ENCODE measurements around the gene ARL15.

ARL15 gene

GRCh38 chr5:54313311-54314270, 3.2 kb upstream of the ARL15 start:
- DNase-seq (ENCODE audit: low spot score): no peak

- DNase-seq (ENCODE audit: low spot score): no peak
Measured at GRCh38 chr5:54312499-54312898, 2.1 kb upstream of the ARL15 start.

GRCh38 chr5:54311176-54311677, 854 bp upstream of the ARL15 start:
- DNase-seq (ENCODE audit: low spot score): peak; percentile 20

- DNase-seq (ENCODE audit: low spot score): peak; percentile 47
Measured at GRCh38 chr5:54309691-54310432, 511 bp downstream of the ARL15 start.

- DNase-seq (ENCODE audit: low spot score): peak; percentile 27
Measured at GRCh38 chr5:54309276-54309675, 1.1 kb downstream of the ARL15 start.

GRCh38 chr5:54307583-54307982, 2.8 kb downstream of the ARL15 start:
- no peak for DNase-seq (ENCODE audit: low spot score)

GRCh38 chr5:54306893-54307292, 3.5 kb downstream of the ARL15 start:
- DNase-seq (ENCODE audit: low spot score): no peak

- DNase-seq (ENCODE audit: low spot score): no peak
Measured at GRCh38 chr5:54305737-54306136, 4.6 kb downstream of the ARL15 start.

- DNase-seq (ENCODE audit: low spot score): no peak
Measured at GRCh38 chr5:54304040-54304439, 6.3 kb downstream of the ARL15 start.

- no peak for DNase-seq (ENCODE audit: low spot score)
Measured at GRCh38 chr5:54302267-54302687, 8.1 kb downstream of the ARL15 start.

- DNase-seq (ENCODE audit: low spot score): no peak
Measured at GRCh38 chr5:54301849-54302248, 8.5 kb downstream of the ARL15 start.

- no peak for DNase-seq (ENCODE audit: low spot score)
Measured at GRCh38 chr5:54301220-54301619, 9.2 kb downstream of the ARL15 start.

- DNase-seq (ENCODE audit: low spot score): no peak
Measured at GRCh38 chr5:54298947-54299346, 11.4 kb downstream of the ARL15 start.

GRCh38 chr5:54296386-54296785, 14.0 kb downstream of the ARL15 start:
- no peak for DNase-seq (ENCODE audit: low spot score)

- no peak for DNase-seq (ENCODE audit: low spot score)
Measured at GRCh38 chr5:54295651-54296276, 14.6 kb downstream of the ARL15 start.

- no peak for DNase-seq (ENCODE audit: low spot score)
Measured at GRCh38 chr5:54294097-54294667, 16.2 kb downstream of the ARL15 start.

- no peak for DNase-seq (ENCODE audit: low spot score)
Measured at GRCh38 chr5:54292866-54293265, 17.5 kb downstream of the ARL15 start.

GRCh38 chr5:54291498-54291897, 18.9 kb downstream of the ARL15 start:
- DNase-seq (ENCODE audit: low spot score): no peak

GRCh38 chr5:54289769-54290168, 20.6 kb downstream of the ARL15 start:
- no peak for DNase-seq (ENCODE audit: low spot score)

GRCh38 chr5:54288568-54289217, 21.7 kb downstream of the ARL15 start:
- DNase-seq (ENCODE audit: low spot score): no peak

GRCh38 chr5:54285686-54286085, 24.7 kb downstream of the ARL15 start:
- DNase-seq (ENCODE audit: low spot score): no peak

- DNase-seq (ENCODE audit: low spot score): no peak
Measured at GRCh38 chr5:54284586-54284985, 25.8 kb downstream of the ARL15 start.
